GM12801 (cell line): ENCODE results near the gene CDK1.

Source experiments
- CTCF ChIP-seq: IDR thresholded peaks from one replicate; pipeline ENCODE4 v1.5.1; 2011; ENCODE audit warnings: control low read depth; ENCODE audit not compliant: insufficient read length; ENCODE audit errors: extremely low read depth

The CDK1 gene

GRCh38 chr10:60734226-60734625 is 44.1 kb upstream of the CDK1 start:
- TF ChIP-seq CTCF = no peak

- TF ChIP-seq CTCF = no peak
Measured at GRCh38 chr10:60735244-60735643, 43.0 kb upstream of the CDK1 start.

- TF ChIP-seq CTCF = no peak
Measured at GRCh38 chr10:60737242-60737641, 41.0 kb upstream of the CDK1 start.

- TF ChIP-seq CTCF = no peak
Measured at GRCh38 chr10:60739558-60739957, 38.7 kb upstream of the CDK1 start.

GRCh38 chr10:60742512-60742911 is 35.8 kb upstream of the CDK1 start:
- no peak for TF ChIP-seq CTCF

- no peak for TF ChIP-seq CTCF
Measured at GRCh38 chr10:60747817-60748469, 30.3 kb upstream of the CDK1 start.

- no peak for TF ChIP-seq CTCF
Measured at GRCh38 chr10:60753152-60753551, 25.1 kb upstream of the CDK1 start.
